KOPT-K1 (cell line): Measurements from ENCODE around the gene MCFD2.

Source experiments
- H3K27ac ChIP-seq: fragments of 200-600 bp; sonication (generic); 2 replicates; pipeline ENCODE4 v1.5.1; 2016; ENCODE audit warnings: antibody characterized with exemption, mild to moderate bottlenecking, low read depth, low read length; ENCODE audit not compliant: poor library complexity, severe bottlenecking
- H3K36me3 ChIP-seq: fragments of 200-600 bp; sonication (generic); 2 replicates; pipeline ENCODE4 v1.5.1; 2017; ENCODE audit warnings: antibody characterized with exemption, mild to moderate bottlenecking, low read length, moderate library complexity; ENCODE audit not compliant: insufficient read depth
- H3K9me3 ChIP-seq: fragments of 200-600 bp; sonication (generic); 2 replicates; pipeline ENCODE4 v1.5.1; 2017; ENCODE audit warnings: antibody characterized with exemption, low read length, mild to moderate bottlenecking; ENCODE audit not compliant: insufficient read depth, poor library complexity, severe bottlenecking

The MCFD2 gene

DNA sequence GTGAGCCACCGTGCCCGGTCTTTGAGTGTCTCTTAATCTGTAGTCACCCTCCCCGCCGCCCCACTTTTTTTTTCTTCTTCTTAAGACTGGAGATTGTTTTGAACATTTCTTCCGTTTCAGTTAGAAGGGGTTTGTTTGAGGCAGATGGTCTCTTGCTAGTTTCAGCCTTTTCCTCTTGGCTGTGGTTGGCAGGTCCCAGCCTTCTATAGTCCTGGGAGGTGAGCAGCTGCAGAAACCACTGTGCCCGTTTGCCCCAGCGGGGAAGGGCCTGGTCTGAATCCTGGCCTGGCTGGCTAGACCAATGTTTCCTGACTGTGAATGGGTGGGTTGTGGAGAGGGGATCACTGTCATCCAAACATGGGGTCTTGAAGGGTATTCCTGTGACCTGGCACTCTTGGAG is 30.1 kb upstream of the MCFD2 start:
- Histone ChIP-seq H3K9me3 (no peaks in the 10 kb centered on the region), H3K27ac (peak overlapping the region; percentile 100), H3K36me3 (peaks cover 54% of the 10 kb centered on the region)

DNA sequence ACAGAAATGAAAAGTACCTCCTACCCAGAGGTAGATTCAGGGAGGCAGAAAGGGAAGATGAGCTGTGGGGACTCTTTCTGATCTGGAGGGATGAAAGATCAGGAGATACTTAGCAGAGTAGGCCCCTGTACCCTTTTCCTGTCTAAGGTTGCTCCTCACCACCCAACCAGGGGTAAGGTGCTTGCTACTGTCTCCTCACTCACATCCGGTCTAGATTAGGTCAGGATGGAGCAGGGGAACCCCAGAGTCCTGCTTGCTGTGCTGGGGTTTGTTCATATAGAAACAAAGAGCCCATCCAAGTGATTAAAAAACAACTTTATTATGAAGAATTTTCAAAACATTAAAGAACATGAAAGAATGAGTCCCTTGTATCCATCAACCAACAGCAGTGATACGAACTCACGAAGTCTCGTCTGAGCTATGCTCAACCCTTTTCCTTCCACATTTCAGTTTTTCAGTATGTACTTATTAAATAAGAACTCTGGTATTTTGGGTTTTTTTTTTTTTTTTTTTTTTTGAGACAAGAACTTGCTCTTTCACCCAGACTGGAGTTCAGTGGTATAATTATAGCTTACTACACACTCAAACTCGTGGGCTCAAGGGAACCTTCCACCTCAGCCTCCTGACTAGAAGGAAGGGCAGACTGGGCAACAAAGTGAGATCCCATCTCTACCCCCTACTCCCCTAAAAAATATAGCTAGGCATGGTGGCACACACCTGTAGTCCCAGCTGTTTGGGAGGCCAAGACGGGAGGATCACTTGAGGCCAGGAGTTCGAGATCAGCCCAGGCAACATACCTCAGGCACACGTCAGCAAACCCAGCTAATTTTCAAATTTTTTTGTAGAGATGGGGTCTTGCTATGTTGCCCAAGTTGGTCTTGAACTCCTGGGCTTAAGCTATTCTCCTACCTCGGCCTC is 28.5 kb upstream of the MCFD2 start:
- Histone ChIP-seq H3K36me3 (peaks cover 39% of the 10 kb centered on the region), H3K27ac (peak overlapping the region; percentile 100), H3K9me3 (no peaks in the 10 kb centered on the region)

DNA sequence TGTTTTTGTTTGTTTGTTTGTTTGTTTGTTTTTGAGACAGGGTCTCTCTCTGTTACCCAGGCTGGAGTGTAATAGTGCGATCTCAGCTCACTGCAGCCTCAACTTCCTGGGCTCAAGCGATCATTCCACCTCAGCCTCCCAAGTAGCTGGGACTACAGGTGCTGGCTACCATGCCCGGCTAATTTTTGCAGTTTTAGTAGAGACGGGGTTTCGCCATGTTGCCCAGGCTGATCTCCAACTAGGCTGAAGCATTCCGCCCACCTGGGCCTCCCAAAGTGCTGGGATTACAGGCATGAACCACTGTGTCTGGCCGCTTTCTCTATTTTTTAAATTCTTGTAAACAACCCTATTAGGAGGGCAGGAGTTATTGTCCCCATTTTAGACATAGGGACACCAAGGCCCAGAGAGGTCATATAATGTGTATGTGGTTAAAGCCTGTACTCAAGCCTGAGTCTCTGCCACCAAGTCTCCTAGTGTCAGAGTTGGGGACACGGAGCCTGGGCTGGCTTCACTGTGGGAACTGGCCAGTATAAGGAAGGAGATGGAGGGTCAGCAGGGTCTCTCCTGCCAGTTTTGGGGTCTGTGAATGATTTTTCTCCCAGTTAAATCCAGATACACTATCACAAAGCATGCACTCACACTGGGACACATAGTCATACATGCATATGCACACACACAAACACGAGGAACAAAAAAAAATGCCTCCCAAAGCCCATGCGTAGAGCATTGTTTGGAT is 27.5 kb upstream of the MCFD2 start:
- Histone ChIP-seq H3K27ac (peak overlapping the region; percentile 100), H3K36me3 (peaks cover 29% of the 10 kb centered on the region), H3K9me3 (no peaks in the 10 kb centered on the region)

DNA sequence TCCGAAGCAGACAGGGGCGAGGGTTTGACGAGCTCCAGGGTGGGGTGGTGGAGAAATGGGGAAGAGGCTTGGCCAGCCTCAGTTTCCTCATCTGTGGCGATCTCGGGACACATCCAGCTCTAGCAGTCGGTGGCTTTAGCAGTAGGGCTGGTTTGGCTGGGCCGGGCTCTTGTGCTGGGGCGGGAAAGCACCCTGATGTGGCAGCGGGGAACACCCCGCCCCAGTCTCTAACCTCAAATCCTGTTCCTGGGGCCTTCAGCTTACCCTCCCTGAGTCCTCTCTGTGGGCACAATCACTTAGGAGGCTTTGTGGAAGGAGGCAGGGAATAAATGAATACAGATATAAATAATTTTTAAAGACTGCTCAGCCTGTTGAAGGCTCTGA is 26.5 kb upstream of the MCFD2 start:
- peak overlapping the region; percentile 100 for H3K27ac ChIP-seq
- H3K9me3 ChIP-seq: no peaks in the 10 kb centered on the region
- peaks cover 20% of the 10 kb centered on the region for H3K36me3 ChIP-seq

DNA sequence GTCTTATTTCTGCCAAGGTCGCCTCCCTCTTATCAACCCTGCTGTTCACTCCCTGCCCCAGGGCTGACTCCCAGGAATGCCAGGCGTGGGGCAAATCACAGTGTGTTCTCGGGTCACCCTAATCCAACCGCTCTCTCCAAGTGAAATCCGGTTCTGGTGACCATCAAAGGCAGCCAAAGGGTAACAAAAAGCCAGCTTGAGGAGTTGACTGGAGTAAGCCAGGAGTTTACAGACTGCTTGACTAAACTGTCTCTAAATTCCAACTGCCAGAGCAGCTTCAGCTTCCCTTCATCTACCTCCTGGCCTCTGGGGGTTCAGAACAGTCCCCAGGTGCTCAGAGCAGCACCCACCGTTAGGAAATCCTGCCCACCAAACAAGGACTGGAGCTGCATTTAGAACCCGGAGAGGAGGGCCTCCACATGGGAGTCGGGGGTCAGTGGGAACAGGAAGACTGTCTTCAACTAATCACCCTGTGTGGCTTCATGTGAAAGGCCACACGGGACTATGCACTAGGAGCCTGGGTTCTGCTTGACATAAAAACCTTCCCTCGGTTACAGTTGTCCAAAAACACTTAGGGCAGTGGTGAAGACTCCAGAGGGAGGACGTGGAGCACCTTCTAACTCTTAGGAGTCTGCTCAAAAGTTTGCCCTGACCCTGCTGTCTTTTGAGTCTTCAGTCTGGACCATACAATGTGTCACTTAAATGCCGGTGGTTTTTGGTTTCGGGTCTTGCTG is 24.2 kb upstream of the MCFD2 start:
- H3K36me3 ChIP-seq: peaks cover 7% of the 10 kb centered on the region
- peak overlapping the region; percentile 60 for H3K27ac ChIP-seq
- no peaks in the 10 kb centered on the region for H3K9me3 ChIP-seq

DNA sequence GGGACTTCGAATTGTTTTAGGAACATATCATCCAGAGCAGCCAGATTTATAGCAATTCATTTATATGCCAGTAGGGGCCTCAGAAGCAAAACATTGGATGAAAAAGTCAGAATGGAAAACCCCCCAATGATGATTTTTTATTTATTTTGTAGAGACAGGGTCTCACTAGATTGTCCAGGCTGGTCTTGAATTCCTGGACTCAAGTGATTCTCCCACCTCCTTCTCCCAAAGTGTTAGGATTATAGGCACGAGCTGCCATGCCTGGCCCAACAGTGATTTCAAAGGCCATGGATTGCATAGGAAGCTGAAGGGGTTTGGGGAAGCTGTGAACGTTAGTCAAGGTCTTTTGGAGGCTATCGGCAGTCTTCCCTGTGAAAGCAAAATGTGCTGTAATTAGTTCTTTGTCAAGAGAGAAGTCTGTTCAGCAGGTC is 21.9 kb upstream of the MCFD2 start:
- H3K36me3 ChIP-seq: no peaks in the 10 kb centered on the region
- H3K9me3 ChIP-seq: no peaks in the 10 kb centered on the region
- H3K27ac ChIP-seq: no peak overlapping the region

DNA sequence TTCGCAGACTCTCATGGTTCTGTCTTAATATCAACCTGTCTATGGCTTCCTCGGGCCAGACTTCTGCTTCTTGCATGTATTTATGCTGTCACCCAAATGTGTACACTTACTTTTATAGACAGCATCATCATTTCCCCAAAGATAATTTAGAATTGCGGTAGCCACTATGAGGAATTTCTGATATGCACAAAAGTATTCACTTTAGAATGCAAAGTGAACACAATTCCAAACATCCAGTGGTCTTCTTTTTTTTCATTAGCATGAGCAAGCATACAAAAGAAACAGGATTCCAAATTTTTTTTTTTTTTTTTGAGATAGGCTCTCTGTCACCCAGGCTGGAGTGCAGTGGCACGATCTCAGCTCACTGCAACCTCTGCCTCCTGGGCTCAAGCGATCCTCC is 21.0 kb upstream of the MCFD2 start:
- Histone ChIP-seq H3K9me3 (no peaks in the 10 kb centered on the region), H3K36me3 (no peaks in the 10 kb centered on the region), H3K27ac (no peak overlapping the region)

DNA sequence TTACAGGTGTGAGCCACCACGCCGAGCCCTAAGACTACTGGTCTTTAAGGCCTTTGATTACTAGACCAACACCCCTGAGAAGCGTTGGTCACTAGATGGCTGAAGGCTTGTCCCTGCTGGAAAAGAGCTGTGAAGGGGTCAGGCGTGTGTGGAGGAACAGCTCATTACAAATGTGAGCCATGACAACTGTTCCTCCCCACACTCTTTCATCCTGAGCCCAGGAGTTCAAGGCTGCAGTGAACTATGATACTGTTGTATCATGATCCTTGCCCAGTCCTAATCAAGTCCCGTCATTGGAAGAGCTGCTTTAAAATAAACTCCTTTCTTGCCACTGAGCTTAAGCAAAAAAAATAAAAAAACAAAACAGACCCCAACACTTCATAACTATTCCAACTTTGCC is 19.5 kb upstream of the MCFD2 start:
- no peaks in the 10 kb centered on the region for H3K9me3 ChIP-seq
- no peaks in the 10 kb centered on the region for H3K36me3 ChIP-seq
- no peak overlapping the region for H3K27ac ChIP-seq

DNA sequence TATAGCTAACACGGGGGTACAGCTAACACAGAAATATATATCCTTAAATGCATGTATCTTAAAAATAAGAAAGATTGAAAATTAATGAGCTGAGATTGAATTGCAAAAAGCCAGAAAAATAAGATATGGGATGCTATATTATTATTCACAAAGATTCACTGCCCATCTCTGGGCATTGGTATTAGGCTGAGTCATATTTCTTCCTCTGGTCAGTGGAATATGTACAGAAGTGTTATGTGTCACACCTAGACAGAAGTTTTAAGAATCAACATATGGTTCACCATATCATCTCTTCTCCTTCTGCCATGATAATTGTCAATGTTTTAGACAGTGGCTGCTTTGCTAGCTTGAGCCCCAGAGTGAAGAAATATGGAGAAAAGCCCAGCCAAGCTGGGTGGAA is 14.0 kb upstream of the MCFD2 start:
- Histone ChIP-seq H3K36me3 (no peaks in the 10 kb centered on the region), H3K9me3 (peaks cover 18% of the 10 kb centered on the region), H3K27ac (no peak overlapping the region)

DNA sequence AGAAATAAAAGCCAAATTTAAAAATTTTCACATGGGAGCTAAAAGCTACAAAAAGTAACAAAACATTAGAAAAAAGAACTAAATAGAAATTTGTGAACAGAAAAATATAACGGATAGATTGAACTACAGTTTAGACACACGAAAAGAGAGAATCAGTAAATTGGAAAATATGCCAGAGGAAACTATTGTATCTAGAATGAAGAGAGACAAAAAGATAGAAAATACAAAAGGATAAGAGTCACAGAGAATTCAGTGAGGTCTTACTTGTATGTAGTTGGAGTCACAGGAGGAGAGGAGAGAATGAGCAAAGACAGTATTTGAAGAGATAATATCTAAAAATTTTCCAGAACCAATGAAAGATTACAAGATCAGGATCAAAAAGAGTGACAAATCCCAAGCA is 11.3 kb upstream of the MCFD2 start:
- Histone ChIP-seq H3K36me3 (no peaks in the 10 kb centered on the region), H3K27ac (no peak overlapping the region), H3K9me3 (peaks cover 18% of the 10 kb centered on the region)

DNA sequence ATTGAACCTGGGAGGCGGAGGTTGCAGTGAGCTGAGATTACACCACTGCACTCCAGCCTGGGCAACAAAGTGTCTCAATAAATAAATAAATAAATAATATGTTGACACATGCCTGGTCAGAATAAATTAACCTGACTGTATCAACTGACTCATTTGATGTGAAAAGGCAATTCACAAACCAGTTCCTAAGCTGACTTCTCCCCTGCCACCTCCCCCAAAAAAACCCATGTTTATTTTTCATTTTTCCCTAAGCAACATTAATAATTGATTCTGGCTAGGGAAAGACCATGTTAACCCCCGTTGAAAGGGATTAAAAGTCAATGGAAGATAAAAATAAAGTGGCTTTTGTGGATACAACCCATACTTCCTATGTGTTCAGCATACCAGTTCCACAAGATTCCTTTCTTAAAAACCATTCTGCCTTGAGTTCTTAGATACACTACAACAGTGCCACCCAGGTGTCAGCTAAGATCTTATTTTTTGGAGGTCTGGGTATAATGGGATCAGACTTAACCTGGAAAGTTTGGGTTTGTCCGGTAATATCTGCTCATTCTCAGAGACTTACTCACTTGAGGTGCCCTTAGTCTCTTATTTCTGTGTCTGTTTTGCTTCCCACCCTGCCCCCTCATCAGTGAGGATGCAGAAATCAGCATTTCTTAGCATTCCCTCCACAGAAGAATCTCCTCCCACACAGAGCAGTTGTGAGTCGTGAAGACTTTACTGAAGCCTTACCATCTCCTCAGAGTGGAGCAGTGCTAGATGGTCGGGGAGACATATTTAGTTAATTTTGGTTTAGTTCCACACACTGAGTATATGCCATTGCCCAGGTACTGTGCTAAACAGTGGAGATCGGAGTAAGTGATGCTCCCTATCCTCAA is 10.1 kb upstream of the MCFD2 start:
- no peak overlapping the region for H3K27ac ChIP-seq
- H3K36me3 ChIP-seq: no peaks in the 10 kb centered on the region
- H3K9me3 ChIP-seq: peaks cover 18% of the 10 kb centered on the region

DNA sequence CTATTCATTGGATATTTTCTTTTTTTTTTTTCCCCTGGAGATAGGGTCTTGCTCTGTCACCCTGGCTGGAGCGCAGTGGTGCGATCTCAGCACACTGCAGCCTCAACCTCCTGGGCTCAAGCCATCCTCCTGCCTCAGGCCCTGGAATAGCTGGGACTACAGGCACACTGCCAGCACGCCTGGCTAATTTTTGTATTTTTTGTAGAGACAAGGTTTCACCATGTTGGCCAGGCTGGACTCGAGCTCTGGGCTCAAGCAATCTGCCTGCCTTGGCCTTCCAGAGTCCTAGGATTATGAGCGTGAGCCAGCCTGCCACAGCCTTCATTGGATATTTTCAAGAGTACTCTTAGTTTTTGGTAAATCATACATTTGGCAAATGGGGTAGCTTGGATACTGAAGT is 9.0 kb upstream of the MCFD2 start:
- Histone ChIP-seq H3K36me3 (no peaks in the 10 kb centered on the region), H3K9me3 (peaks cover 18% of the 10 kb centered on the region), H3K27ac (peak overlapping the region; percentile 33)

DNA sequence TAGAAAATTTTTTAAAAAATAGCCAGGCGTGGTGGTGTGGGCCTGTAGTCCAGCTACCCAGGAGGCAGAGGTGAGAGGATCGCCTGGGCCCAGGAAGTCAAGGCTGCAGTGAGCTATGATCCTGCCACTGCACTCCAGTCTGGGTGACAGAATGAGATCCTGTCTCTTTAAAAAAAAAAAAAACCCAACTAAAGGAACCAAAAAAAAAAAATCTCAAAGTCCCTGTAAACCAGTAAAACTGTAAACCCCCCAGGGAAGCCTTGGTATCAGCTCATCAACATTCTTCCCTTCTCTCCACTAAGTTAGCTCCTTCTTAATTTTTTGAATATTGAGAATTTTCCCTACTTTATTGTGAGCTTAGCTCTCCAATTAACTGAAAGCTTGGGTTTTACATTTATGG is 8.4 kb upstream of the MCFD2 start:
- Histone ChIP-seq H3K27ac (no peak overlapping the region), H3K36me3 (no peaks in the 10 kb centered on the region), H3K9me3 (peaks cover 18% of the 10 kb centered on the region)

DNA sequence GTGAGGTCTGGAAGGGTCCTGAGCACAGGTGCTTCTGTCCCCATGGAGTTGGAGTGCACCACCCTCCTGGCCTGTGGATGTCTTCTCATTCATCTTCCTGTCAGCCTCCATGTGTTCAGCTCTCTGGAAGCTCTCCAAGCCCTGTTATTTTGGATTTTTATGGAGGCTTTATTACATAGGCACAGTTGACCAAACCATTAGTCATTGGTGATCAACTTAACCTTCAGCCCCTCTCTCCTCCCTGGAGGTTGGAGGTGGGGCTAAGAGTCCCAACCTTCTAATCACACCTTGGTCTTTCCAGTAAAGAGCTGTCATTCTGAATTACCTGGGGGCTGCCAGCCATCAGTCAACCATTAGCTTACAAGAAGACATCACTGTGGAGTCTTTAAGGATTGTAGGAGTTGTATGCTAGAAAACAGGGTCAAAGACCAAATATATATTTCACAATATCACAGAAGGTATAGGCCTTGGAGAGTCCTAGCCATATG is 7.5 kb upstream of the MCFD2 start:
- Histone ChIP-seq H3K9me3 (peaks cover 18% of the 10 kb centered on the region), H3K27ac (peak overlapping the region; percentile 74), H3K36me3 (no peaks in the 10 kb centered on the region)
